NB4 (cell line): ENCODE results near the gene MYCBP.
A peak's percentile ranks its signal among the peaks of the same experiment; 100 is the strongest.

Source experiments
- DNase-seq: peaks from one replicate; pipeline ENCODE4 v3.0.0; 2010; ENCODE audit warnings: low read depth
- H3K4me3 ChIP-seq: one replicate; pipeline ENCODE4 v1.5.1; 2011; ENCODE audit warnings: mild to moderate bottlenecking, low read depth, low read length, moderate library complexity
- CTCF ChIP-seq: IDR thresholded peaks from one replicate; pipeline ENCODE4 v1.5.1; 2012; ENCODE audit warnings: low read depth, low read length
- MAX ChIP-seq: IDR thresholded peaks from 2 replicates; pipeline ENCODE4 v1.6.1; 2011; ENCODE audit warnings: low read depth, low read length
- MYC ChIP-seq: IDR thresholded peaks from 2 replicates; pipeline ENCODE4 v1.6.1; 2011; ENCODE audit warnings: low read depth, low read length
- POLR2A ChIP-seq: IDR thresholded peaks from 2 replicates; pipeline ENCODE4 v1.6.1; 2011; ENCODE audit warnings: mild to moderate bottlenecking; ENCODE audit not compliant: insufficient read length; ENCODE audit errors: extremely low read depth

MYCBP gene, protein sequence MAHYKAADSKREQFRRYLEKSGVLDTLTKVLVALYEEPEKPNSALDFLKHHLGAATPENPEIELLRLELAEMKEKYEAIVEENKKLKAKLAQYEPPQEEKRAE

GRCh38 chr1:38873027-38873969 lies at the start of gene MYCBP:
Gene MYCBP (minus strand): TSS chr1:38873348. CDS start chr1:38873305, 43 bp downstream.
- peak; percentile 69 for TF ChIP-seq POLR2A
- TF ChIP-seq MAX = peak; percentile 53
- peak; percentile 22; the same call in 1 of the 2 replicates for TF ChIP-seq MYC
- TF ChIP-seq CTCF = no peak
- DNase-seq = peak; percentile 96
- H3K4me3 ChIP-seq = peak within 1 kb of the TSS; percentile 87

GRCh38 chr1:38919130-38919529 lies 46.0 kb upstream of the MYCBP start:
- no peak for DNase-seq
- H3K4me3 ChIP-seq = no peak overlapping the region
- TF ChIP-seq MAX = no peak
- no peak for TF ChIP-seq POLR2A
- no peak for TF ChIP-seq CTCF
- no peak for TF ChIP-seq MYC

- DNase-seq = no peak
- TF ChIP-seq MAX (no peak), CTCF (no peak), MYC (no peak), POLR2A (no peak)
These were observed 45.4 kb upstream of the MYCBP start for GRCh38 chr1:38918568-38918967.

GRCh38 chr1:38917772-38918171 lies 44.6 kb upstream of the MYCBP start:
- no peak overlapping the region for H3K4me3 ChIP-seq
- no peak for DNase-seq
- TF ChIP-seq MYC (no peak), CTCF (no peak), POLR2A (no peak), MAX (no peak)

More at GRCh38 chr1:38918568-38918967, 45.4 kb upstream of the MYCBP start:
- no peak overlapping the region for H3K4me3 ChIP-seq

DNA sequence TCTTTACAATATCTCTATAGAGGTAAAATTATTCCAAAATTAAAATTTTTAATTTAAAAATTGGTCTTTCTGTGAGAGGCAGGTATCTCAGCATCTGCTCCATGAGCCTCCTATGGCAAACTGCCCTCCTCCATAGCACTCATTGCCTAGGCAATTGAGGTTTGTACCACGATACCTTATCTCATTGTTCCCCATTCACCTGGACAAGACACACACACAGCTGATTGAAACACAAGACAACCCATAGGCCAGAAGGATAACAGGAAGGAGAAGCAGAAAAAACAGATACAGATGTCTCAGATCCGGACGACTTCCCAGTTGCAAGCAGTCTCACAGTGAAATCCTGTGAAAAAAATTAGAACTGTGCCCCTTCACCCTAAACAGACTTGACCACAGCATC lies 44.2 kb upstream of the MYCBP start:
- no peak overlapping the region for H3K4me3 ChIP-seq
- DNase-seq = no peak
- TF ChIP-seq MYC = no peak
- TF ChIP-seq POLR2A = no peak
- no peak for TF ChIP-seq CTCF
- no peak for TF ChIP-seq MAX
